HG03457 (cell line): ENCODE measurements around the gene CFAP68.
"Not testable (repeated sequence)": the region's sequence is repeated elsewhere in the genome, so short reads cannot be mapped to it uniquely, and the experiment has no call there.

Source experiments
- ATAC-seq: cut with Tn5 transposase; IDR thresholded peaks from one replicate; pipeline ENCODE4 v1.9.1; 2021; ENCODE audit warnings: moderate number of reproducible peaks; ENCODE audit not compliant: unreplicated experiment

CFAP68 gene

GRCh38 chr11:111917312-111917711 is 38.0 kb downstream of the CFAP68 start:
- no peak for ATAC-seq

GRCh38 chr11:111917788-111918187 is 38.4 kb downstream of the CFAP68 start:
- ATAC-seq, result no peak

GRCh38 chr11:111918390-111919256 is 39.3 kb downstream of the CFAP68 start, which contains the start of gene C11orf52:
C11orf52 (plus strand) TSS chr11:111918913; CDS start chr11:111918973, 60 bp downstream.
- no peak for ATAC-seq

- ATAC-seq, result no peak
Observed at GRCh38 chr11:111920908-111921307, 41.6 kb downstream of the CFAP68 start.

- ATAC-seq, result no peak
Observed at GRCh38 chr11:111921541-111922230, 42.3 kb downstream of the CFAP68 start.

GRCh38 chr11:111922803-111923202 is 43.5 kb downstream of the CFAP68 start:
- ATAC-seq, result no peak

- no peak for ATAC-seq
Observed at GRCh38 chr11:111923351-111923788, 44.0 kb downstream of the CFAP68 start.

GRCh38 chr11:111923951-111924350 is 44.6 kb downstream of the CFAP68 start:
- ATAC-seq, result no peak

- no peak for ATAC-seq
Observed at GRCh38 chr11:111925953-111926352, 46.6 kb downstream of the CFAP68 start.

- ATAC-seq, result peak; percentile 88
Observed at GRCh38 chr11:111926505-111927391, 47.4 kb downstream of the CFAP68 start.

- ATAC-seq, result no peak
Observed at GRCh38 chr11:111930472-111930871, 51.1 kb downstream of the CFAP68 start.

- no peak for ATAC-seq
Observed at GRCh38 chr11:111932611-111932950, 53.2 kb downstream of the CFAP68 start.

GRCh38 chr11:111933176-111933575 is 53.8 kb downstream of the CFAP68 start:
- not testable (repeated sequence) for ATAC-seq

- ATAC-seq, result no peak
Observed at GRCh38 chr11:111933872-111934271, 54.5 kb downstream of the CFAP68 start.

GRCh38 chr11:111934306-111934705 is 55.0 kb downstream of the CFAP68 start:
- ATAC-seq, result no peak
